HG03097 (cell line): ENCODE data around the gene SLC2A6.

Source experiments
- ATAC-seq: cut with Tn5 transposase; IDR thresholded peaks from one replicate; pipeline ENCODE4 v1.9.1; 2021; ENCODE audit not compliant: unreplicated experiment, low FRiP score

The SLC2A6 gene

DNA sequence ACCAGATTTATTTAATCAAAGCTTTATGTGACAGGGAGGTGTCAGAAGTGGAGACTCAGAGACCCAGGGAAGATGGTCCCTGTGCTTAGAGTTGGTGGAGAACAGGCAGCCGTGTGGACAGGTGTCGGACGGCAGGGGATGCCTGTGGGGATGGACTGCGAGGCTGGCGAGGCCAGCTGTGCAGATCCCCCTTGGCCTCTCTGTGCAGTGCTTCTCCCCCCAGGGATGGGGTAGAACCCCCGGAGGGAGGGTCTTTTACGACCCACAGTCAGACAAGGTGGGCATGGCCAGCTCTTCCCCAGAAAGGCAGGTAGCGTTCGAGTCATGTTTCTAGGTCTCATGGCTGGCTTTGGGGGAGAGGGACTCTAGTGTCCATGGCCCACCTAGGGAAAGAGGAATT lies 4.7 kb upstream of the SLC2A6 start:
- ATAC-seq: no peak

DNA sequence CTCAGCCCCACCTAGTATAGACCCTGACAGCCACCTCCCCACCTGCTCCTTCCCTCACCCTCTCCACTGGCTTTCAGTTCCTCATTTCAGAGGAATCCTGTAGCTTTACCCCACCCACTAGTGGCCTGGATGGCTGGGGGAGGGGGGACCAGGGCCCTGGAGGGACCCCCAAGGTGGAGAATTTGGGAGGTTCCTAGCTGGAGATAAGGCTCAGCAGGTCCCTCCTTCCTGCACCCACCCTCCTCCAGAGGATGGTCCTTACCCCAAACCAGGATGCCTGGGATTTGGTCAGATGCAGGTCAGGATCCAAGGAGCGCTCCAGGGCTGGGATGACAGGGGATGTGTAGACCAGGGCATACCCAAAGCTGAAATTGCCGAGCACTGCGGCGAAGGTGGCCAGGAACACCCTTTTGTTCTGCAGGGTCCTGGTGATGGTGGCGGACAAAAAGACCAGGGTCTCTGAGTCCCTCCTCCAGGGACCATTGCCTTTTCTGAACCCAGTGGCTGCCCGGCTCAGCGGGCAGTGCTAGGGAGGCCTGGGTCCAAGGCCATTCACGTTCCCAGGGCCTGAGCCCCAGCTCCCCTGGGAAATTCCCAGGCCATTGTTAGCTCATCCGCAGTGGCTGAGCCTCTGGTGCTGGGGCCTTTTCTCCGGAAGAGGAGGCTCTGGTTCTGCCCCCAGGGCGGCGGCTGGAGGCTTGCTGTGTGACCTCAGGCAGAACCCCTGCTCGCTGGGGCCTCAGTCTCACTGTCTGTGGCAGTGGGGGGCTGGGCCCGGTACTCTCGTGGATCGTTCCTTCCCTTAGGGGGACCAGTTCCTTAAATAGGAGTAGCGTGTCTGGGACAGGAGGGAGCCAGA lies 678 bp downstream of the SLC2A6 start:
- peak; percentile 25 for ATAC-seq

DNA sequence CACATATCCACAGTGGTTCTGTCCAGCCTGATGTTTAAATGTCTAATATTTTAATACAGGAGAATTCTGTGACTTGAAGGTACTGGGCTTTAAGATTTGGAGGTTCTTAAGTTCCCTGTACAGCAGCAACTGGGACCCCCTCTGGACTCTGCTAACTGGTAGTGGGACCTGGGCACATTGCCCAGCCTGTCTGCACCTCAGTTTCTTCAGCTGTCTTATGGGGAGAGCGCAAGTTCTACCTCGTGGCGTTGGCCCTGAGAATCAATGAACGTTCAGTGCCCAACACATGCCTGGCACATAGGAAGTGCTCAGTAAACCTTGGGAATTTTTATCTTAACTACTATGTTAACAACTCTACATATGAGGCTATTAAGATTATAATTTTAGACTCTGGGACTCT lies 1.4 kb downstream of the SLC2A6 start:
- no peak for ATAC-seq

DNA sequence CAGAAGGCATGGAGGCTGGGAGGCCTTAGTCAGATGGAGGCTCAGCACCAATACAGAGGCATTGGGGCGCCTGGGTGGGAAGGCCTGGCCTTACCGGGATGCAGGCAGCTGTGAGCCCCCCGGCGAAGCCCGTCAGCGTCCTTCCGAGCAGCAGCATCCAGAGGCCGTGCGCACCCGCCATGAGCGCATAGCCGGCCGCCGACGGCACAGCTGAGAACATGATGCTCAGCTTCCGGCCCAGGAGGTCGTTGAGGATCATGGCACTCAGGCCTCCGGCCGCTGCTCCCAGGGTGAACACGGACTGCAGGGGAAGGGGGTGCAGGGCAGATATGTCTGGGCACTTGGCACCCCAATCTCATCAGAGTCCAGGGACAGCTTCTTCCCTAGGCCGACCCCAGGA lies 2.0 kb downstream of the SLC2A6 start:
- ATAC-seq: no peak

DNA sequence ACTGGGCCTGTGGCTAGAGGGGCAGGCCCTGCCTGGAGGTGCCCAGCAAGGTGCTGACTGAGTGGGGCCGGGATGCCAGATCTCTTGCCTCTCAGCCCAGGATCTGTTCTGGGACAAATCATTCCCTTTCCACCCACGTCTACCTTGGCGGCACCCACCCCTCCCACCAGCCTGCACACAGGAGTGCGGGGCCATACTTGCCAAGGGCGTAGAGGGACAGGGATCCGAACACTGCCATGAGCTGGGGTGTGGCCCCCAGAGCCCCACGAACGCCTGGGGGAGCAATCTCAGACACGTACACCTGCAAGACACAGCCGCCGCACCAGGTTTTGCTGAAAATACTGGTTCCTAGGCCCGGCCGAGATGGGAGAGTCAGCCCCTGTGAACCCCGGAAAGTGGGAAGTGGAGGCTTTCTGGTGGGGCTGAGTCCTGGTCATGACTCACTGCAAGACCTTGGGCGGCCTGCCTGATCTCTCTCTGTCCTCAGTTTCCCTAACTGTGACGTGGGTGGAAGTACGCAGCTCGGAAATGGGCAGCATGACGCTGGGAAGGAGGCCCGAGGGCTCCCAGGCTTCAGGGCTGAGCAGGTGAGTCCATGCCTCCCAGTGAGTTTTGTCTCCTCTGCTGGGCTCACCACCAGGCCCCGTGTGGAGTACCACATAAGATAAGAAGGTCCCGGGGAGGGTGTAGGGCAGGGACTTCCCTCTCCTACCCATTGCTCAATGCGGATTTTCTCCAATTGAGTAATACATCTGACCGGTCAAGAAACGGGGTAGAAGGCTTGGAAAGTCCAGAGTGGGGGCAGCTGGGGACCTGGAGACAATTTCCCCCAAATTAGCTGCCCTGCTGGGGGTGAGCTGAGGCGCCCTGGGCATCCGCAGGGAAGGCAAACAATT lies 2.6 kb downstream of the SLC2A6 start:
- no peak for ATAC-seq

DNA sequence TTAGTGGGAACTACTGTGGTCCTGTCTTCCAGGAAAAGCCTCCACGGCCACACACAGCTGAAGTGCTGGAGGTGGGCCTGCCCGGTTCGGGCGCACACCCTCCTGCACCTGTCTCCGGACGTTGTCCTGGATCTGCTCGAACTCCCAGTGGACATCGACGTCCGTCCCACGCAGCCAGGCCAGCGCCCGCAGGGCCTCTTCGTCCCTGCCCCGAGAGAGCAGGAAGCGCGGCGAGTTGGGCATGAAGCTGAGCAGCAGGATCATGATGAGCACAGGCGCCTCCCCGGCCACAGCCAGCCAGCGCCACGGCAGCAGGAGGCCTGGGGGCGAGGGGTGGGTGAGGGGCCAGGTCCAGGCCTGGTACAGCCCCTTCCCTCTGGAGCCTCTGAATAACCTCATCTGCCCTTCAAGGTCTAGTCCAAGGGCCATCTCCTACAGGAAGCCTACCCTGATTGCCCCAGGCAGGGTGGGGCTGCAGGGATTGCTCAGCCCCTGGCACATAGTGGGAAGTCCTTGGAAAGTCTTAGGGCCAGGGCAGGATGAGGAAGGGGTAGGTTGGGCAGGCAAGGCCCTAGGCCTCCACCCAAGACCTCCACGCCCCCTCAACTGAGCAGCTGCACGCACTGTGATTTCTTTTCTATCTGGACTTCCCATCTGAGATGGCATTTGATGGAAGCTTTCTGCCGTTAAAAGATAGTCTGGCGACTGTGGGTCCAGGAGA lies 3.4 kb downstream of the SLC2A6 start:
- no peak for ATAC-seq

DNA sequence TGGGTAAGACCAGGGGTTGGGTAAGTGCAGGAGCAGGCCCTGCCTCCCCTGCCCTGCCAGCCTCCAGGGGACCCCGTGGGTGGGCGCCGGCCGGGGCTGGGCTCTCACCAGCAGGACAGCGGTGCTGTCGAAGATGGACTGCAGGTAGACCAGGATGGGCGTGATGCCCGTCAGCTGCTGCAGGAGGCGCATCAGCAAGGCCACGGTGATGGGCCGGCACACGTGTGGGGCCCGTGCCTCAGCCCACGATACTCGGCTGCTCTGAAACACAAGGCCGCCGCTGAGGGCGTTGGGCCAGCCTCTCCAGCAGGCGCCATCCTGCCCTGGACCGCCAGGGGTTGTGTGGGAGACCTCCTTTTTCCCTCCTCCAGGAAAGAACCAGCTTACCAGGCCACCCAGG lies 4.0 kb downstream of the SLC2A6 start:
- no peak for ATAC-seq

DNA sequence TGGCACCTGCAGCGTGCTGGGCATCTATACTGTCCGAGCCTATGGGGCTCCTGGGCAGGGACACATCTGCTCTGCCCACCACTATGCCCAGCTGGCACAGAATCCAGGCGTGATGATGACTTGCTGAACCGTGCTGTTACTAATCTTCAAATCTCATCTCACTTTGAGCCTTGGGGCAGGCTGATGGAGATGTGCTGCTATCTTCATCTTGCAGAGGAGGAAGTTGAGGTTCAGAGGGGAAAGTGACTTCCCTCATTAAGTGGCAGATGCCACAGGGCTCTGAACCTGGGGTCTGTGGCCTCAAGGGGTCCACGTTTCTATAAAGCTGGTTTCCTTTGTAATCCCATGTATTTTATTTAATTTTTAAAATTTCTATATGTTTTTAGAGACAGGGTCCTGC lies 4.7 kb downstream of the SLC2A6 start:
- ATAC-seq: no peak

DNA sequence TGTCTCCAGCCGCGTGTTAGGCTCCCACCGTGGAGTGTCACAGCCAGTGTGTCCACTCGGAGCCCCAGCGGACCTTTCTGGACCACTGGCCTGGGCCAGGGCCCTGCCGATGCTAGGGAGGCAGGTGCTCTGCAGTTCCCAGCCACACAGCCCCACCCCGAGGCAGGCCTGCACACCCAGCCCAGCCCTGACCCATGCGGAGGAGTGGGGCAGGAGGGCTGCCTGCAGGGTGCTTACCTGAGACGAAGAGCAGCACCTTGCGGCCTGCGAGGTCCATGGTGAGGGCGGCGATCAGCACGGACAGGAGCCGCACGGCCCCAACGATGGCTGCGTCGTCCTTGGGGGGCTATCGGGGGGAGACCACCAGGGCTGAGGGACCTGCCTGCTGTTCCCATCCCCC lies 5.2 kb downstream of the SLC2A6 start:
- ATAC-seq: no peak

DNA sequence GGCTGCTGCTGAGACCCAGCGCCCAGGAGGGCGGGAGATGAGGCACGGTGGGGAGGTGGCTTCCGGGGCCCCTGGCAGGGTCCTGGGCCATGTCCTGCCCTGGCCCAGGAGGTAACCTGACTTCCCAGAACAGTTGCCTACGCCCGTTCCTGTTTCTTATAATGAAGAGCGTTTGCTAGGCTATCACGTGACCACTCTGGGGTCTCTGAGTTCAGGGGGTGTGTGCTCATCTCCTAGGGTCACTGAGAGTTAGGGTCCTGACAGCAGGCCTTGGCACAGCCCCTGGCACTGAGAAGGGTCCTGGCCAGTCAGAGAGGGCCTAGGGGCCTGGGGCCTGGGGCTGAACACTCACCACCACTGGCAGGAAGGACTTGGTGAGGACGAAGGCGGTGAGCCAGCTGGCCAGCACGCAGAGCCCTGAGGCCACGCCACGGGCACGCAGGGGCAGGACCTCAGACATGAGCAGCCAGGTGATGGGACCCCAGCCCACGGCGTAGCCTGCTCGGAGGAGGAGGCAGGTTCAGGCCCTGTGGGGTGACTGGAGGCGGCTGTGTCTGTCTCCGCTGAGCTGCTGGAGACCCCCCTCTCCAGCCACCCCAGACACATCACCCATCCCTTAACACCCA lies 6.0 kb downstream of the SLC2A6 start:
- ATAC-seq: no peak

DNA sequence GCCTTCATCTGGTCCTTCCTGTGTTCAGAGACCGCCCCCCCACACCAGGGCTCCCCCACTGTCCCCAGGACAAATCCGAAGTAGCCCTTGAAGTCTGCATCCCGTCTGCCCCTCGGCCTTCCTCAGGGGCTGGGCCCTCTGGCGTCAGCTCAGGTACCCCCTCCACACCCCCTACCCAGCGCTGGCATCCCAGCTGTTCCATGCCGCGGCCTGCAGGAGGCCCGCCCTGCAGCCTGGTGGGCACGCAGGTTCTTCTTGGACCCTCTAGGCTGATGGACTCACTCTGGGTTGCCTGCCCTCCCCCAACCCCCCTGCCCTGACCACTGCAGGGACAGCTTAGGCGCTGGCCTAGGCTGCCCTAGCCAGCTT lies 6.6 kb downstream of the SLC2A6 start:
- no peak for ATAC-seq

DNA sequence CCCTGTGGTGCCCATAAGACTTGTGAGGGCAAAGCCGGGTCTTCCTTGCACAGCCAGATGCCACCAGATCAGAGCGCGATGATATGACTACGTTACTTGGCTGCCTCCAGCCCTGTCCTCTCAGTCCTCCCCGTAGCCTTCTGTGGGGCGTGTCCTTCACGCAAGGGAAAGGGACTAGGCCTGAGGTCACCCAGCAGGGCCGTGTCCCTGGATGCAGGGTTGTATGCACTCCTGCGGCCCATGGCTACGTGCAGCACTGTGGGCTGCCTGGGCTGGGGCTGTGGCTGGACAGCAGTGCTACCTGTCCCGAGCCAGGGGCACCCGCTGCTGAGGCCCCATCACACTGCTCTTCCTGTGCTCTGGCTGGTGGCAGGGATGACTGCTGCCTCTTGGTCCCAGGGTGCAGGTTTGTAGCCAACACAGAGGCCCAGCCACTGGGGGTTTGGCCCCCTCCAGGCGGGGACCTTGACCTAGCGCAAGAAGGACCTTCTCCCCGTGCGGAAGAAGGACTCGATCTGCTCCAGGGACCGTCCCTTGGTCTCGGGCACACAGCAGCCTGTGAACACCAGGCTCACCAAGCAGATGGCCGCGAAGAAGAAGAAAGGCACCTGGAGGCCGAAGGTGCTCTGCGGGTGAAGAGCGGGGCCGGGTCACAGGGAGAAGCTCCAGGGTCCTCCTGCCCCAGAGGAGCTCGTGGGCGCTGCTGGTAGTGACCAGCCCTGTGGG lies 7.2 kb downstream of the SLC2A6 start:
- ATAC-seq: no peak

DNA sequence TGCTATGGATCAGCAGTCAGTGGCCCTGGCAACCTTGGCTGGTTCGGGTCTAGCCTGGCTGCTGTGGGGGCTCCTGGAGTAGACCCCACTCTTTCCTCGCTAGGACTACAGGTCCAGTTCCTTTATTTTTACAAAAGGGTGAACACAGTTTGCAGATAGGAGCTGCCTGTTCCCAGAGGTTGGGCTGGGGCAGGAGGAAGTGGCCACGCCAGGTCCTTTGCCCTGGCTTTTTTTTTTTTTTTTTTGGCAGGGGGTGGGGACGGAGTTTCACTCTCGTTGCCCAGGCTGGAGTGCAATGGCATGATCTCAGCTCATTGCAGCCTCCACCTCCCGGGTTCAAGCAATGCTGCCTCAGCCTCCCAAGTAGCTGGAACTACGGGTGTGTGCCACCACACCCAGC lies 7.9 kb downstream of the SLC2A6 start:
- no peak for ATAC-seq

DNA sequence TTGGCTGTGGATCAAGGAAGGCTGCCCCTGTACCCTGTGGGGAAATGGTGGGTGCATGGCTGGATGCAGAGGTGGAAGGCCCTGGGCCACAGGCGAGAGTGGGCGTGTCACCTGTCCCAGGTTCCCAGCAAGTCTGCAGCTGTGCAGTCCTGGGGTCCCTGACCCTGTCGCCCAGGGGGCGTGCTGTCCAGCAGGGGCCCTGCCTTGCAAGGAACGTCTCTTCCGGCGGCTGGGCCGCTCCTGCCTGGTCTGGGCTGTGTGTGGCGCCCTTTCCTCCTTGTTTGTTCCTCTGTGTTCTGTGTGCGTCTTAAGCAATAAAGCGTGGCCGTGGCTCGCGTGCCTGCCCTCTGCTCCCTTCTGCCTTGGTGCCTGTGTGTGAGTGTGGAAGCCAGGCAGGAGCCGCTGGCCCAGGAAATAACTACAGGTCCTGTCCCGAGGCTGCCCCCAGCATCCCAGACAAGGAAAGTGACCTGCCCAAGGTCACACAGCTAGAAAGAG lies 8.4 kb downstream of the SLC2A6 start:
- ATAC-seq: no peak

DNA sequence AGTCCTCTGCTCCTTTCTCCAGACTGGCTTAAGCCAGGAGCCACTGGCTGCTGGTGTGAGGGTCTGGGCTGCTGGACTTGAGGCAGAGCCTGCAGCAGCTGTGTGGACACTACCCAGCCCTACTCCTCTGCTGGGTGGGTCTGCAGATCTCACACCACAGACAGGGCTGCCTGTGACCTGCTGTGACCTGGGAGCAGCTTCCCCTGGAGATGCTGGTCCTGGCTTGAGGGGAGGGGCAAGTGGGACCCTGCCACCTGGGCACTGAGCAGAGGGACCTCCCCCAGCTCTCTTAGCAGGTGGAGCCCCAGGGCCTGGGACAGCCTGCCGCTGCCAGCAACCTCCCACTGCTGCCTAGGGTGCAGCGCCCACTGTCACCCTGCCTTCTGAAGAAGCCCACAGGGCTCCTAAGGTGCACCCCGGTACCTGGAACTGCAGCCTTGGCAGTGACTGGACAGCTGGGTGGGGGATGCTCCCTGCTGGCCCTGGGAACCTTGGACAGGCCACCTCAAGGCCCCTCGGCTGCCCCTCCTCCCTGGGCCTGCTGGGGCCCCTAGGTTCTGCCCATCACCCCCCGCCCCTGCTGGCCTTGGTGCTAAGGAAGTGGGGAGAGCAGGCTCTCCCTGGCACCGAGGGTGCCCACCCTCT lies 10.0 kb downstream of the SLC2A6 start:
- no peak for ATAC-seq

DNA sequence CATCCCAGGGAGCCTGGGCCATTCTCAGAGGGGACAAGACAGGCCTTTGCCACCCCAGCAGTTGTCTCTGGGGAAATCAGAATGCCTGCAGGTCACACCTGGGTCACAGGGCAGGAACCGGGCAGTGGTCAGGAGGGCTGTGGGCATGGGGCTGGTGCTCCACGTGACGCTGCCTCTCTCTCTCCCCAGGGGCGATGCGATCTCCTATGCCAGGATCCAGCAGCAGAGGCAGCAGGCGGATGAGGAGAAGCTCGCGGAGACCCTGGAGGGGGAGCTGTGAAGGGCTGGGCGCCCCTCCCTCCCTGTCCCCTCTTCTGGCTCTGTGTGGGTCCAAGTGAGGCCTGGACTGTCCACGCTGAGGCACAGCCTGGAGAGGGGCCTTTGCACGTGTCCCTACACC lies 10.5 kb downstream of the SLC2A6 start:
- ATAC-seq: no peak

DNA sequence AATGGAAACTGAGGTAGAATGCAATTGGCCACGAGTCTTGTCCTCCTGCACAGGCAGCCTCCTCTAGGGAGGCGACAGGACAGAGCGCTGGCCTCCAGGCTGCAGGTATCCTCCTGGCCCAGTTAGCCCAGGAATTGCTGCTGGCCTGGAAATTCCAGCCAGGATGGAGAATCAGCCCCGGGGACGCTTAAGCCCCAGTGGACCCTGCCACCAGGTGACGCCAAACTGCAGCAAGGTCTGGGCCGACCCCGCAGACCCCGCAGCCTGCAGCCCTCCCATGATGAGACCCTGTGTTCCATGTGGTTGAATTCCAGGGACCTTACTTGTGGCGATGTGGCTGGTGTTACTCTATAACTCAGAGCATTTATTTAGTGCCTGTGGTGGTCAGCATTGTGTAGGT lies 11.8 kb downstream of the SLC2A6 start:
- no peak for ATAC-seq

DNA sequence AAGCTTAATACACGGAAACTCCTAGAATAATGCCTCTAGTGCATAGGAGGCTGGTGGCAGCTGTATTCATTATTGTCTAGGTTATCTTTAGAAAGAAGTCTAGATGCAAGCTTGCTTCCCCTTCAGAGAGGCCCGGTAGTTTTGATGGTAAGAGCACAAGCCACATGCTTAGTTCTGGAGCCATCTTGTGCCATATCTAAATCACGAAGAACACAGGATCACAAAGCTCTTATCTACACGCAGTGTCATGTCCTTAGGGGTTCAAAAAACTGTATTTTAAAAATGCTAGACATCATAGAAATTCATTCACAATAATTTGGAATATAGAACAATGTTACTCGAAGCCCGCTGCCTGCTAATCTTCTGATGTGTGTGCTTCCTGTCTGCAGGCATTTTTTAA lies 12.9 kb downstream of the SLC2A6 start:
- ATAC-seq: no peak

DNA sequence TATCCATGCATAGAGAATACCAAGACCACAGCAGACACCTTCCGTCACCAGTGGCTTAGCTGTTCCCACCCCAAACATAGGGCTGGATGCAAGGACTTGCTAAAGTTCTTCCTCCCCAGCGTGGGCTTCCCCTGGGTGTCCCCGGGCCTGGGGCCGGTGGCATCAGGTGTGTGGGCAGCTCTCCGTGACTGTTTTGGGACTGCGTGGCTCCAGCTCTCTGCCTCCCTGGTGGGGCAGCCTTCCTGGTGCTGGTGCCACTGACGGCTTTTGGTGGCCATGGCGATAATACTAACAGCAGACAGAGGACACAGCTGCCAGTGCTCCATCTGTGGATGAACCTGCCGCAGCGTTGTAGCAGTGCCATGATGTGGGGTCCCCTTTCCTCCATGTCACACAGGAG lies 14.3 kb downstream of the SLC2A6 start:
- ATAC-seq: no peak
